Dermis blood vessel endothelial cell (primary cell): ENCODE measurements around the gene MYO16. TPM values are rescaled to one million over a fixed set of nuclear protein-coding genes. Genes with fewer than 3 reads are reported as not detected.

Experiments used
- DNase-seq: peaks from one replicate; pipeline ENCODE4 v3.0.0; 2010
- total RNA-seq: library from RNA; depleted of rRNA; stranded (reverse); fragments of >200 nt; gene quantifications from 2 replicates; pipeline ENCODE4 v1.2.3, GENCODE V29; 2014

MYO16 gene
- total RNA-seq, 1 donor from 2014 or later, result not detected

DNA sequence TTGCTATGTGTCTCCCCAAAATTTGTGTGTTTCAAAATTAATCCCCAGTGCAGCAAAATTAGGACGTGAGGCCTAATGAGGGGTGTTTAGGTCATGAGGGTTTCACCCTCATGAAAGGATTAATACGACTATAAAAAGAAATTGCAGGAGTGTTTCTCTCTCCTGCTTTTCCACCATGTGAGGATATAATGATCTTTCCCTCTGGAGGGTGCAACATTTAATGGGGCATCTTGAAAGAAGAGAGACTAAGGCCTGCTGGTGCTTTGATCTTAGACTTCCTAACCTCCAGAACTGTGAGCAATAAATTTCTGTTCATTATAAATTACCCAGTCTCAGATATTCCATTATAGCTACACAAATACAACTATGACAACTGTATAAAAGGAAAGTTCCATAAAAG lies 183.2 kb downstream of the MYO16 start:
- no peak for DNase-seq

DNA sequence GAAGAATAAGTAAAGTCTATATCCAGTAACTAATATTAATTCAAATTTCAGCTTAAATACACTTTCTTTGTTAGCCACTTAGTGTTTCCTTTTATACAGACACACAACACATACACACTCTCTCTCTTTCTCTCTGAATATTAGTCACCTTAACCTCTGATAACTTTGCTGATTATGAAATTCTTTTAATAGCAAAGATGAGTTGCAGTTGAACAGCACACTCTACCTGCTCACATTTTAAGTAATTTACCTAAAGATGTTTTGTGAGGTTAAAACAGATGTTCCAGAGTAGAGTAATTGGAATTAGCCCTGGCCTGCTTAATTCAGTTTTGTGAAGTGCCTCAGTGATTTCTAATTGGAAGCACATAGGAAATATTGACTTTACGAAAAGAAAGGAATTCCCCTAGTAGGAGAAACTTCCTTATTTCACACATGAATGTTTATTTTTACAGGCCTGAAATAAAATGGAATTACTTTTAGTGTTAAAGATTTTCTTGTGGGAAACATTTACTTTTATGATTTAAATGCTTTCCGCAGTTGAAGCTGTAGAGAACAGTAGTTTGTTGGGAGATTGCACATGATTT lies 184.3 kb downstream of the MYO16 start:
- no peak for DNase-seq

DNA sequence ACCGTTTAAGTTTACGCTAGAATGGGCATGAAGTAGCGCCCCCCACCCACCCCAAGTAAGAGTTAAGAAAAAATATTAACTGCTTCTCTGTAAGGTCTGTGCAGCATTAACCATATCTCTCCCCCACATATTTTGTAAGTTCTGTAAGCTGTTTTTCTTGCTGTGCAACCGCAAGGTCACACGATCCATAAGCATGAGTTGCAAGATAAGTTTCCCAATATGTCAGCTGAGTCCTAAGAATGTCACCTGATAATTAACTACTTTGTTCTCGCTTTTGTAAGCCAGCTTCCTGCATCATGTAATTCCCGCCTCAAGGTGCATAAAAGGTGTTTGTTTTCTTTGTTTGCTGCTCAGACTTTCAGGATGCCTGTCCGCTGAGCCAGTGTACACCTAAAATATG lies 187.0 kb downstream of the MYO16 start:
- no peak for DNase-seq

DNA sequence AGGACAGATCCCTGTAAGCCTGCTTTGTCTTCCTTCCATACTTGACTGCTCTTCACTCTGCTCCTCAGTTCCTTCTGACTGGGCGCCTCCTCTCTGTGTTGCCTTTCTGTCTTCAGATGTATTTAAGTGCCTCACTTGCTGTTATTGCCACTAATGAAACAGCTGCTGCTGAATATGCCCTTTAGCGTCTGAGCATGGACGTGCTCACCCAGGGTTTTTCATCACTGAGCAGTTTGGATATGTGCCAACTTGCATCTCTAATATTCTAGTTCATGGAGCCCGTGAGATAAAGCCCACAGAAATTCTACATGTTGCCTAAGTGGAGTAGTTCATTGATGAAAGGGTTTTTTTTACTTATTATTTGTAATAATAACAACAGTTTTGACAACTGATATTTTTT lies 198.2 kb downstream of the MYO16 start:
- DNase-seq, result no peak

DNA sequence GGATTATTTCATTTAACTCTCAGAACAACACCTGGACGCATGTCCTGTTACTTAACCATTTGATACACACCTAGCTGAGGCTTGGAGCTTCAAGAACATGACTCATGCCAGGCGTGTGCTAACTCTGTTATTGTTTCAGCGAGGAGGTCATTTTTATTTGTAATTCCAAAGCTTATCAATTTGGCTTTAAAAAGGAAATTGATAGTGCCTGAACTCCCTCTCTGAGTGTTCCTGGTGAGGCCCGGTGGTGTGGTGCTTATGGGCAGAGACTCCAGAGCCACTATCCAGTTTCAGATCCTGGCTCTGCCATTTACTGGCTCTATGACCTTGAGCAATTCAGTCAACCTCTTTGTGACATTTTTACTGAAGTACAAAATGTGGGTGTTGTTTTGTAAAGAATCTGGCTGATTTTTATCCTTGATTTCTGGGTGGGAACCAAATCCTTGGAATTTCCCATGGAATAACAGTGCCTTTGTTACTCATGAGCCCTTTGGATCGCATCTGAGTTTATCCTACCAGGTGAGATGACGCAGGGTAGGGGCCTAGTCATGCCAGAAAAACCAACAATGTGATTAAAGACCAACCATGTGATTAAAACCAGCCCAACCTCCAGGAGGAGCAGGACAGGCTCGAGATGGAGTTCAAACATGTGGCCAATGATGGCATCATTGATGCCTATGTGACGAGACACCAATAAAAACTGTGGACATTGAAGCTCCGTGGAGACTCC lies 198.8 kb downstream of the MYO16 start:
- DNase-seq, result no peak

DNA sequence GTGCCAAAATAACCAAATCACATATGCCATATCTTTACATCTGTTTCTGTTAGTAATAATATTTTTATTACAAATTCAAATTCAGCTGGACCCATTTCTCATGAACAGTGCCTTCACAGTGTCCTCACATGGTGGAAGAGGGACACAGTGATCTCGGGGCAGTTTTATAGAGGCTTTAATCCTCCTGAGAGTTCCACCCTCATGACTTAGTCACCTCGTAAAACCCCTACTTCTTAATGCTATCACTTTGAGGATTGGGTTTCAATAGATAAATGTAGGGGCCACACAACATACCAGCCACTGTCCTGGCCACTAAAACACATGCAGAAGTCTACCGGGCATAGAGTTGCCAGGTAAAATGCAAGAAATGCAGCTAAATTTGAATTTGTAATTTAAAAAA lies 201.5 kb downstream of the MYO16 start:
- DNase-seq, result no peak

DNA sequence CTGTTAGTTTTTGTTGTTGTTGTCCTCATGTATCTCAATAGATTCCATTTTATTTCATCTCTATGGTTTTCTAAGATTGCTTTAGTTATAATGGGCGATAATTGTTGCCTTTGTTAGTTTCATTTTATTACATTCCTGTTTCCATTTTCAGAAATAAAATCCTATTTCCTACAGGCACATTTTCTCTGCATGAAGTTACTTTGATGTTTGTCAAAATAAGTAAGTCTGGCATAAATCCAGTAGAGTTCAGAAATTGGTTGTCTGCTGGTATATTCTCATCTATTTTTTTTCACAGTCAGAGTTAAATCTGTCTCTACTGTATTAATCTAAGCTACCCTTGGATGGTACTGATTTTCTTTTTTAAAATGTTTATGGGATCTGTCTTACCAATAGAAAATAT lies 204.1 kb downstream of the MYO16 start:
- no peak for DNase-seq

DNA sequence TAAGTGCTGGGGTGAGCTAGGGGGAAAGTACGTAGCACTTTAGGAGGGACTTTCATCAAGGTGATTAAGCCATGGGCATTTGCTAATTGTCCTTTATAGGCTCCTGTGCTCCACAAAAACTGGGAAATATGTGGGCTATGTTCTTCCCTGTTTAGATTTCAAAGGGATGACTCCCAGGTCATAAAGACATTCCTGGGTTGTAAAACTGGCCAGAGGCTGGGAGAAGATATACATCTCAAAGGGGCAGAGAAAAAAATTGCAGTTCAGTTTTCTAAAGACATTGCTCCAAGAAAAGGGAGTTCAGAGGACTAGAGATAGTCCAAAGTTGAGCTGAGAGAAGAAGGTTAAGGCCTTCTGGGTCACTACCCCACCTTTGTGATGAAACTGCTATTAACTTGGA lies 204.8 kb downstream of the MYO16 start:
- DNase-seq, result no peak

DNA sequence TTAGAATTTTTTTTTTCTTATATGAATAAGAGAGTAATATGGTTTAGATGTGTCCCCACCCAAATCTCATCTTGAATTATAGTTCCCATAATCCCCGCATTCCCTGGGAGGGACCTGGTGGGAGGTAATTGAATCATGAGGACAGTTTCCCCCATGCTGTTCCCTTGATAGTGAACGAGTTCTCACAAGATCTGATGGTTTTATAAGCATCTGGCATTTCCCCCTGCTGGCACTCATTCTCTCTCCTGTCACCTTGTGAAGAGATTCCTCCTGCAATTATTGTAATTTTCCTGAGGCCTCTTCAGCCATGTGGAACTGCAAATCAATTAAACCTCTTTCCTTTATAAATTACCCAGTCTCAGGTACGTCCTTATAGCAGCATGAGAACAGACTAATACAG lies 205.7 kb downstream of the MYO16 start:
- no peak for DNase-seq

DNA sequence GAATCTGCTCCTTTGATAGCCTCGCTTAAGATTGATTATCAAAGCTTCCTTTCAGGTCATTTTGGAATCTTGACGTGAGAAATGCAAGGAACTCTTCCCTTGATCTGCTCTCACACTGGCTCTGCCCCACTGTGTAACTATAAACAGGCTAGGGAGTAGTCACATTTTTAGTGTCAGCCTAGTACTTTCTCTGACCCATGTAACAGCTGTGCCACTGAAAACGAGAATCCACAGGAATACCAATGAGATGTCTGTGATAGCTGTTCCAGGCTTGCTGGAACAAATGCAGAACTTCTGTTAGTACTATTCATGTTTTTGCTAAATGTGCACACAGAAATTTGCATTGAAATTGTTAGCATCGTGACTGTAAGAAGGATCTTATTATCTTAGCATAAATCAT lies 221.3 kb downstream of the MYO16 start:
- DNase-seq, result no peak

DNA sequence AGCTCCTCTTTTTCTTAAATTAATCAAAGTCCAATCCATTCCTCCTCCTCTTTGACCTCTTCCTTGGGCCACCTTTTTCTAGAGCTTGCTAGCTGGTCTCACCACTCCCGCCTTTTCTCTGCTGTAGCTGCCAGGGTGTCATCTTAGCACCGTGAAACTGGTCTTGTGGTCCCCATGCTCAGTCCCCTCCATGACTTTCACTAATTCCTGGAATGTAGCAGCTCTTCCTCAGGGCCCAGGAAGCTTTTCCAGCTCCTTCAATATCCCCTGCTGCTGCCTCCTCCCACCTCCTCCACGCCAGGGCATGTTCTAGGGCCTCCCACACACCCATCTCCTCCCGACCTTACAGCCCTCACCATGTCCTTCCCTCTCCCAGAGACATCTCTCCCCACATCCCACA lies 222.2 kb downstream of the MYO16 start:
- no peak for DNase-seq

DNA sequence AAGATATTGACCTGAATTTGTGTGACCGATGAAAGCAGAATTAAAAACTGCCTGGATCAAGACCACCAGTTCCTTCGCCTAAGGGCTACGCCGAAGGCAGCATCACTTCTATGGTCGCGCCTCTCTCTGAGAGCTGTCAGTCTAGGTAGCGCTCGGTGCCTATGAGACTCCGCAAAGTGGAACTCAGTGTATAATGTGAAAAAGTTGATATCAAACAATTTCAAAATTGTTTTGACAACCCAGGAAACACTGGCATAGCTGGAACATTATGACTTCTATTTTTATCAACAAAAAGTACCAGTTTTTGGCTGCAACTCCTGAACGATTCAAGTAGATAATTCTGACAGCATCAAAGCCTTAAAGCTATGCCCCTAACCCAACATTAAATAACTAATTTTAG lies 223.6 kb downstream of the MYO16 start:
- DNase-seq, result no peak

DNA sequence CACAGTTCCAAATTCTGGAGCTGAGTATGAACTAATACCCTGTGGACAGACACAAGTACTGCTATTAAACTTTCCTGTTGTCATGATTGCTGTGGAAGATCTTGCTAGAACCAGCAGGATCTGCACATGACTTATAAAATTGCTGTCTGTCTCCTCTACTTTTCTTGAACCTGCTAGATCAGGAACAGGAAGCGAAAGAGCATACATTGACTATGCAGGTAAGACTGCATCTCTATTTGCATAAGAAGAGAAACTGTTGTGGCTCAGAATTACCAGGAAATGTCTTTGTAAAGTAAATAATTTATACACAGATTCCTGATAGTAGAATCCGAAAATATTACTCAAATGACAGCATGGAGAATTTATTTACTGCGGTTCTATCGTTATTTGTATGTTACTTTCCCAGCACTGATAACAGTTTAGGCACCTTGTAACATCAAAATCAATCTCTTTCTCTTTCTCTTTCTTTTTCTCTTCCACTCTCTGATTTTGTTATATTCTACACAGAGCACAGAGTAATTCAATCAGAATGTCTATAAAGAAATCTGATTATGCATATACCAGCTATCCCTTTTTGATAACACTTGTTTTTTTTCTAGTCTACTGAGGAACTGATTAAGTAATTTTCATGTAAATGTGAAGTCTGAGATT lies 226.5 kb downstream of the MYO16 start:
- DNase-seq, result no peak

DNA sequence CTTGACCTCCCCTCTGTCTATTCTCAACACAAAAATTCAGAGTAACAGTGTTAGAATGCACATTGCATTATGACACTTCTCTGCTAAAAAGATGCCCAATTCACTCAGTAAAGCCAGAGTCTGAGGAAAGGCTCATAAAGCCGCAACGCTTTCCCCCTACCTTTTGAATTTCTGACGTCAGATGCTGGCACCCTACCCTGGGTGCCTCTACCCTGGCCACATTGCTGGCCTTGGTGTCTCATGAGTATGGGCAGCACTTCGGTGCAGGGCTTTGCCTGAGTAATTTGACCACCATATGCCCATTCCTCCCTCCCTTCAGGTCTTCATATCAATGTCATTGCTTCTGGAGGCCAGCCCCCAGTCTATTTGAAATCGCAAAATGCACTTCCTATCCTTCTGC lies 229.3 kb downstream of the MYO16 start:
- no peak for DNase-seq

DNA sequence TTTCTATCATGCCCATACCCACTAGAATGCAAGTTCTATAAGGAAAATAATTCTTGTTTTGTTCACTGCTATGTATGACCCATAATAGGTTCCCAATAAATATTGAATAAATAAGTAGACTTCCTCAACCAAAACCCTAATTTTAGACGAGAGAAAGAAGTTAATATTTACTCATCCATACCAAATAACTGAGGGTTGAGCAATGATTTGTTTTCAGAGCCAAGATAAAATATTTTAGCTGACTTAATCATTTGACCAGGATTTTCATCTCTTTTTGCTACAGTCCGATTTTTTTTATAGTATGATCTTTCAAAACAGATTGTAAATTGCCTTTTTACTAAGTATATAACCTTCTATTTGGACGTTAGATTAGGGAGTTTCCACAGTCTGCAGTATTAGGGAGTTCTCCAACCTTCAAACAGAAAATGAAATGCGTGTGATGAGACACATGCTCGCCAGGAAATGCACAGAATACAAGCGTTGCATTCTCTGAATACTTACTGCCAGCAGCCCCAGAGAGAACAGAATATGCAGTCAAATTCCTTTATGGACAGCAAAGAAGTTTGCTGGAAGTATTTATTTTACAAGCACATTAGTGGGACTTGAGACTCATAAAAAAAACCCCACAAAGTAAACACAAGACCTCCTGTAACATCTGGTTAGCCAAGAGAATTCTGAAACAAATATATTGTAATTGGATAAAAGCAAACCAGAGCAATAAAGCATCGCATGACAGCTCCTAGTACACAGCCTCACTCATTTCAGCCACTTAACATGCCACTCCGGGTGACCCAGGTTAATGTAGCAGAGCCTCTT lies 230.0 kb downstream of the MYO16 start:
- DNase-seq, result no peak

DNA sequence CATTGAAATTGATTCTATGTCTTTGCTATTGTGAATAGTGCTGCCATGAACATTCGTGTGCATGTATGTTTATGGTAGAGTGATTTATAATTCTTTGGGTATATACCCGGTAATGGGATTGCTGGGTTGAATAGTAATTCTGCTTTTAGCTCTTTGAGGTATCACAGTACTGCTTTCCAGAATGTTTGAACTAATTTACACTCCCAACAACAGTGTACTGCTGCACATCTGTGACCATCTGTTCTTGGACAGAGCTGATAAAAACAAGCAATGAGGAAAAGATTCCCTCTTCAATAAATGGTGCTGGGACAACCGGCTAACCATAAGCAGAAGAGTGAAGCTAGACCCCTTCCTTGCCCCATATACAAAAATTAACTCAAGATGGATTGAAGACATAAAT lies 231.0 kb downstream of the MYO16 start:
- DNase-seq, result no peak

DNA sequence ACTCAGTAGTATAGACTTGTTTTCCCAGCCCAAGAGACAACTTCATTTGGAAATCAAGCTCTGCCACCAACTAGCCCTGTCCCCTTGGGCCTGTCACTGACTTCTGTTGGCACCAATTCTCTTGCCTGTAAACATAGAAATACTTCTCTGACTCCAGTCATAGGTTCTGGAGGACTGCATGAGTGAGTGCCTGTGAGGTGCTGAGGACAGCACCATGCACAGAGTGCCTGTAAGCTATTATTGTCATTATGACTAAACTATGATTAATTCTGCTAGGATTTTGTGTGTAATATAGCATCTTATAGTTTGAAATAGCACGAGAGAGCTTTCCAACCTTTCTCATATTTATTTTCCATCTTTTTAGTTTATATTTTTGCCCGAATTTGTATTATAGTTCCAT lies 247.9 kb downstream of the MYO16 start:
- no peak for DNase-seq

DNA sequence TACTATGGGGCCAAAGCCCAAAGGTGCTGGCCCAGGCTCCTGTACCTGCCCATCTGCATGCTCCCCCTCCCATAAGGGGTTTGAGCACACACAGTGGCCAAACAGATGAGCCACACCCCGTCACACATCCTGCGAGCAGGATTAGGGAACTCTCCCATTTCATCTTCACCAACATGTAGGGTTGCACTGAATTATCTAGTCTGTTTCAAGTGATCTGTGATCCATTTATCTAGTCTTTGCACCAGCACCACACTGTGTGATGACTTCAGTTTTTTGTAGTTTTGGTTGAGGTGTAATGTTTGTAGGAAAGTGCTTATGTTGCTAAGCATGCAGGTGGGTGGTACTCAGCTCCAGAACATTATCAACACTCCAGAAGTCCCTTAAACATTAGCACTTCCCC lies 249.3 kb downstream of the MYO16 start:
- no peak for DNase-seq

DNA sequence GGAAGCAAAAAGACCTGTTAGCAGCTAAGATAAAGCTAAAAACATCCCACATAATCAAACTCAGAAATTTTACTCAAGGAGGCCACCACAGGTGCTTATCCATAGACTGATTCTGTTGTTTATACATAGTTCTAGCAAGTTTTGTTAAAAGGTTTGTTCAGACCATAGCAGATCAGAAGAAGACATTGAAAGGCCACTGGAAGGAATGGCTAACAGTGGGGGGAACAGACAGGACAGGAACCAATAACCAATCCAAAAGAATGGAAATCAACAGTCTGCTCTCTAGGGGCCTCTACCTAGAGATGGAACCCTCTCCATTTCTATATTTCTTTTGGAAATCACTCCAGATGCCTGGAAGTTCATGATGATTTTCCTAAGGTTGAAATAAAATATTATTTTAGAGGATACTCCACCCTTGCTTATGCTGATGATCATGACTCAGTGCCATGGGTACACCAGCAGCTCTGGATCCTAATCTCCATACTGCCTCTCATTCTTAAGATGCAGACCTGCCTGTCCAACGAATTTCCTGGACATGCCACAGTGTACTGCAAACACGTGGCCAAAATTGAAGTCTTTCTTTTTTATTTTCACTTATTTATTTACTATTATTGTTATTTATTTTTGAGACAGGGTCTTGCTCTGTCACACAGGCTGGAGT lies 260.0 kb downstream of the MYO16 start:
- no peak for DNase-seq

DNA sequence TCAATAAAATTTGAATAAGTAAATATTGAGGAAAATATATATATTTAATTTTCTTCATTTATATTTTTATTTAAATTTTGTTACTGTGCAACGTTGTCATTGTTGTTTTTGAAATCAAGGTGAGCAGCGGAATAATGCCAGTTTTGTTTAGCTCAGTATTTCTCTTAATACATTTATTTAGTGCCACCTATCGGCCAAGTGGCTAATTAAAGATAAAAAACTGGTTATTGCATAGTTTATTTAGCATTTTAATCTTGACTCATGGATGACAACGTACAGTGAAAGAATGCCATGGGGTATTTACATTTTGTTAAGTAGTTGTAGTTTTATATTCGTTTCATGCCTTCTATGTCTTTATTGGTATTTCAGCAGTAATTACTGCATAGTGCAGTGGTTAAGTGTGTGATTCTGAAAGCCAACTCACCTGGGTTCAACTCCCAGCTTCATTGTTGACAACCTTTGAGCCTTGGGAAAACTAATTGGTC lies 265.9 kb downstream of the MYO16 start:
- peak; percentile 65 for DNase-seq

DNA sequence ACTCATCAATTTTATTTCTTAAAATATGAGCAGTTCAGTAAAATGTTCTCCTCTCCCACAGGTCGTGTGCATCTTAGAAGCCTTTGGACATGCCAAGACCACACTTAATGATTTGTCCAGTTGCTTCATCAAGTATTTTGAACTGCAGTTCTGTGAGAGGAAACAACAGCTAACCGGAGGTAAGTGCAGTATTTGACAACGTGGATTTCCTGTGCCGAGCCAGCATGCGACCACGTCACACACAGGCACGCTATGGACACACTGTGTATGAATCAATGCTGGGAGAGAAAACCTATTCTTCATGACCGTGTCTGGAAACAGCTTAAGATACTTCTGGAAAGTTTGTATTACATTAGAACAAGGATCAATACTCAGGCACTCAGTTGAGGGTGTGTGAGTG lies 268.5 kb downstream of the MYO16 start:
- peak; percentile 85 for DNase-seq

DNA sequence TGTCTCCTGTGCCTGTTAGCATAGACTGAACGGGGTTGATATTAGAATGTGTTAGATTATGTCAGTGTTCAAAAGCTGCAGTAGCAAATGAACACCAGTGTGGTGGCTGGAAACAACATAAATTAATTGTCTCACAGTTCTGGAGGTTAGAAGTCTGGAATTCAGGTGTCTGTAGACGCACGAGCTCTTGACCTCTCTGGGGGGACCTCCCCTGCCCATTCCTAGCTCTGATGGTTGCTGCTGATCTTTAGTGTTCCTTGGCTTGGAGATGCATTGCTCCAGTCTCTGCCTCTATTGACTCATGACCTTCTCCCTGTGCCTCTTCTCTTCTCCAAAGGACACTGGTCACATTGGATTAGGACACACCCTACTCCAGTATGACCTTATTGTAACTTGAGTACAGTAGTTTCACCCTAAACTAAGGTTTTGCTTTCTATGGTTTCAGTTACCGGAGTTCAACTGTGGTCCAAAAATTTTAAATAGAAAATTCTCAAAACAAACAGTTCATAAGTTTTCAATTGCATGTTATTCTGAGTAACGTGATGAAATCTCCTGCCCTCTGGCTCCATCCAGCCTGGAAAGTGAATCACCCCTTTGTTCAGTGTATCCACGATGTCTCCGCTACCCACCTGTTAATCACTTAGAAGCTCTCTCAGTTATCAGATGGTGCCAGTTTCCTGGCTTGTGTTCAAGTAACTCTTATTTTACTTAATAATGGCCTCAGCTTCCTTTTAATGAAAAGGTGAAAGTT lies 273.2 kb downstream of the MYO16 start:
- peak; percentile 93 for DNase-seq
